Spleen (tissue), 11 donors: ENCODE results near the gene VPS35. TPM values are rescaled to one million over a fixed set of nuclear protein-coding genes. Genes with fewer than 3 reads are reported as not detected.
A peak's percentile ranks its signal among the peaks of the same experiment; 100 is the strongest.
"Not testable (repeated sequence)": the region's sequence is repeated elsewhere in the genome, so short reads cannot be mapped to it uniquely, and the experiment has no call there.

Experiments
- DNase-seq: peaks from one replicate; pipeline ENCODE4 v3.0.0-alpha.2; 2020
- H3K27ac ChIP-seq, 8 donors: fragments of 200-600 bp; sonication (generic) in 7 of 8; 1 replicate in 4 of 8; 2 replicates in 4 of 8; pipeline versions ENCODE4 v1.5.0 to v1.8.0; 2016 to 2021; ENCODE audit warnings: inconsistent platforms in 4 of 8, mild to moderate bottlenecking in 4 of 8, moderate library complexity in 1 of 8
- H3K27me3 ChIP-seq, 7 donors: fragments of 200-600 bp; sonication (generic) in 6 of 7; replicated peaks in 1 of 7; 1 replicate in 4 of 7; 2 replicates in 3 of 7; pipeline versions ENCODE4 v1.5.0 to v1.8.0; 2016 to 2021; ENCODE audit warnings: inconsistent platforms in 3 of 7, mild to moderate bottlenecking in 1 of 7
- H3K36me3 ChIP-seq, 6 donors: fragments of 200-600 bp; sonication (generic) in 5 of 6; 1 replicate in 4 of 6; 2 replicates in 2 of 6; pipeline versions ENCODE4 v1.5.0 to v1.8.0; 2016 to 2021; ENCODE audit warnings: inconsistent platforms in 2 of 6
- H3K4me1 ChIP-seq, 6 donors: fragments of 200-600 bp; sonication (generic) in 5 of 6; 1 replicate in 3 of 6; 2 replicates in 3 of 6; pipeline versions ENCODE4 v1.5.0 to v1.8.0; 2016 to 2021; ENCODE audit warnings: inconsistent platforms in 3 of 6
- H3K4me3 ChIP-seq, 8 donors: fragments of 200-600 bp; sonication (generic) in 7 of 8; 1 replicate in 4 of 8; 2 replicates in 4 of 8; pipeline versions ENCODE4 v1.5.0 to v1.8.0; 2016 to 2021; ENCODE audit warnings: inconsistent platforms in 4 of 8, mild to moderate bottlenecking in 4 of 8, moderate library complexity in 2 of 8
- H3K9me3 ChIP-seq, 8 donors: fragments of 200-600 bp; sonication (generic) in 7 of 8; 1 replicate in 4 of 8; 2 replicates in 4 of 8; pipeline versions ENCODE4 v1.5.0 to v1.8.0; 2016 to 2021; ENCODE audit warnings: inconsistent platforms in 4 of 8
- POLR2A ChIP-seq, 3 donors: fragments of 450-650 bp; IDR thresholded peaks; one replicate each; pipeline ENCODE4 v1.5.1; 2017; ENCODE audit warnings: antibody characterized with exemption in 3 of 3, mild to moderate bottlenecking in 1 of 3
- POLR2AphosphoS5 ChIP-seq, 3 donors: sonication (generic); formaldehyde crosslinking; IDR thresholded peaks; one replicate each; pipeline ENCODE4 v1.5.1; 2017; ENCODE audit warnings: antibody characterized with exemption in 3 of 3
- WGBS, 5 donors: extraction: QIAGEN DNeasy Blood & Tissue Kit in 3 of 5; methylation state at CpG; one replicate each; pipeline versions ENCODE4 v1.1.5 to v1.1.7; 2013 to 2018; 5-methylcytosine and 5-hydroxymethylcytosine counted together
- intact Hi-C: fragments of 100-400 bp; cut with DNase I; formaldehyde crosslinking; loops from one replicate; pipeline ENCODE4 v1.15.0; 2023; ENCODE audit warnings: low total_unique reads
- polyA plus RNA-seq, 3 donors: library from polyadenylated mRNA; stranded (reverse); fragments of 200-250 nt; gene quantifications; one replicate each; pipeline ENCODE4 v1.2.1, GENCODE V29; 2013
- total RNA-seq, 7 donors: library from RNA; depleted of rRNA in 3 of 7; stranded (reverse); fragments of >200 nt in 3 of 7; fragmentation: NEBNext Ultra II Directional in 4 of 7; extraction: Animal tissue kit (Norgen Biotek cat#: 25700) in 4 of 7; gene quantifications; one replicate each; pipeline versions ENCODE4 v1.1.0 to v1.2.1, GENCODE V29; 2016 to 2021
- TF ChIP-seq, protein P1 (sequence below), 11 experiments: fragments of 200-600 bp in 7 of 11; fragments of 450-650 bp in 4 of 11; sonication (generic) in 4 of 11; IDR thresholded peaks in 8 of 11; conservative IDR thresholded peaks in 3 of 11; 1 replicate in 7 of 11; 2 replicates in 4 of 11; pipeline versions ENCODE4 v1.4.0 to v1.8.0; 2016 to 2021; ENCODE audit warnings: antibody characterized with exemption in 11 of 11, inconsistent platforms in 4 of 11, mild to moderate bottlenecking in 1 of 11
- donor health status: healthy with polysubstance abuse.
- donor health status: DM: no; HTN: no; CAD: no; lungs with moderate emphysema.
- donor health status: DM: no; HTN: no; CAD: no.
- donor health status: Bipolar disorder and iron deficiency.
- donor health status: healthy.
- donor health status: DM: no; HTN: no; CAD: no.
- donor health status: DM: yes; HTN: yes; CAD: no.

Gene VPS35
- total and polyA plus RNA-seq, 10 donors, result 18.1 to 111 (median 82.6) TPM

DNA sequence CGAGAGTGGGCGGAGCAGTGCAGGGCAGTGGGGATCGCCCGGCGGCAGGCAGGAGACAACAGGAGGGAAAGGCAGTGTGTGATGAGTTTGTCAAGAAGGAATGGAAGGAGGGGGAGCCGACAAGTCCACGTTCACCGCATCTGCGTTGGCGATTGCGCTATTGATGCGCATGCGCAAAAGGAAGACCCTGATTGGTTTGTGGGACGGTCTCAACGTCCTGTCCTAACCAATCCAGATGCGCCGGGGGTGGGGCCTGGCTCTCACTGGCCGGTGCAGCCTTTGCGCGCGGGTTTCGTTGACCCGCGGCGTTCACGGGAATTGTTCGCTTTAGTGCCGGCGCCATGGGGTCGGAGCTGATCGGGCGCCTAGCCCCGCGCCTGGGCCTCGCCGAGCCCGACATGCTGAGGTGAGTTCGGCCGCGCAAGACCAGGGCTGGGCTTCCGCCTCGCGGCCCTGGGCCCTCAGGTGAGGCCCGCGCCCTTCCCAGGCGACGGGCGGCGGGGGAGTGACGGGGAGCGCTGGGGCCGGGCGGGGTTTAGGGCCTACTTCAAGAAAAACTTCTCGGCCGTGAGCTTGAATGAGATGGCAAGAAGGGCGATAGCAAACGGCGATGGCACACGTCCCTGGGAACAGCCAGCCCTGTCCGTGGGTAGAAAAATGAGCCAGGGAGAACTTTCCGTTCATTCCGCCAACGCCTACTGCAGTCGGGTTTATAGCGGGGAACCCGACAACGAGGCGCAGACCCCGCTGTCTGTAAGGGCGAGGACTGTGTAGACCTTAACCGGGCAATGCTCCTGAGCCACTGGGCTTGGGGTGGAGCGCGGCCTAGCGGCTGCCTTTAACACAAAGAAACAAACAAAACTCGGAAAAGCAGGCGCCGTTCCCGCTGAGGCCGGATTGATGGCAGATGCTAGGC lies 645 bp upstream of the VPS35 start, which contains the start of gene ORC6:
ORC6 (plus strand) TSS at position 295 of the 916 bp plus-strand sequence; CDS start at position 342, 47 bp downstream.
- peaks cover 22 to 76% (median 60%) of the 10 kb centered on the region in 6 donors for H3K4me1 ChIP-seq
- H3K27me3 ChIP-seq, result no peaks in the 10 kb centered on the region
- peak in 1 of 3 donors; percentile 67 for TF ChIP-seq POLR2AphosphoS5 (IDR thresholded peaks at IDR 0.05)
- no peak for TF ChIP-seq POLR2A (IDR thresholded peaks at IDR 0.05)
- TF ChIP-seq, protein P1, sequence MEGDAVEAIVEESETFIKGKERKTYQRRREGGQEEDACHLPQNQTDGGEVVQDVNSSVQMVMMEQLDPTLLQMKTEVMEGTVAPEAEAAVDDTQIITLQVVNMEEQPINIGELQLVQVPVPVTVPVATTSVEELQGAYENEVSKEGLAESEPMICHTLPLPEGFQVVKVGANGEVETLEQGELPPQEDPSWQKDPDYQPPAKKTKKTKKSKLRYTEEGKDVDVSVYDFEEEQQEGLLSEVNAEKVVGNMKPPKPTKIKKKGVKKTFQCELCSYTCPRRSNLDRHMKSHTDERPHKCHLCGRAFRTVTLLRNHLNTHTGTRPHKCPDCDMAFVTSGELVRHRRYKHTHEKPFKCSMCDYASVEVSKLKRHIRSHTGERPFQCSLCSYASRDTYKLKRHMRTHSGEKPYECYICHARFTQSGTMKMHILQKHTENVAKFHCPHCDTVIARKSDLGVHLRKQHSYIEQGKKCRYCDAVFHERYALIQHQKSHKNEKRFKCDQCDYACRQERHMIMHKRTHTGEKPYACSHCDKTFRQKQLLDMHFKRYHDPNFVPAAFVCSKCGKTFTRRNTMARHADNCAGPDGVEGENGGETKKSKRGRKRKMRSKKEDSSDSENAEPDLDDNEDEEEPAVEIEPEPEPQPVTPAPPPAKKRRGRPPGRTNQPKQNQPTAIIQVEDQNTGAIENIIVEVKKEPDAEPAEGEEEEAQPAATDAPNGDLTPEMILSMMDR (IDR thresholded peaks at IDR 0.05 in 8 of 11, conservative IDR thresholded peaks at IDR 0.05 in 3 of 11), result peak in 6 of 11 experiments; percentile 3 to 55 (median 46)
- WGBS, 5 donors, result 0 to 1% (median 1%) methylated on average over 64 to 79 of the region's 79 CpGs
- H3K27ac ChIP-seq, result peak within 1 kb of the TSS; percentile 89 to 99 (median 96)
- H3K36me3 ChIP-seq, result peaks cover 0 to 8% (median 0%) of the 10 kb centered on the region in 6 donors
- peak within 1 kb of the TSS; percentile 74 to 99 (median 94) for H3K4me3 ChIP-seq
- H3K9me3 ChIP-seq, result no peaks in the 10 kb centered on the region
- intact Hi-C loops, result loop anchor here (10.0 kb wide), 2 partner anchors 115 to 135 kb away; no protein-coding TSS in a partner anchor
- DNase-seq, result peak; percentile 99

DNA sequence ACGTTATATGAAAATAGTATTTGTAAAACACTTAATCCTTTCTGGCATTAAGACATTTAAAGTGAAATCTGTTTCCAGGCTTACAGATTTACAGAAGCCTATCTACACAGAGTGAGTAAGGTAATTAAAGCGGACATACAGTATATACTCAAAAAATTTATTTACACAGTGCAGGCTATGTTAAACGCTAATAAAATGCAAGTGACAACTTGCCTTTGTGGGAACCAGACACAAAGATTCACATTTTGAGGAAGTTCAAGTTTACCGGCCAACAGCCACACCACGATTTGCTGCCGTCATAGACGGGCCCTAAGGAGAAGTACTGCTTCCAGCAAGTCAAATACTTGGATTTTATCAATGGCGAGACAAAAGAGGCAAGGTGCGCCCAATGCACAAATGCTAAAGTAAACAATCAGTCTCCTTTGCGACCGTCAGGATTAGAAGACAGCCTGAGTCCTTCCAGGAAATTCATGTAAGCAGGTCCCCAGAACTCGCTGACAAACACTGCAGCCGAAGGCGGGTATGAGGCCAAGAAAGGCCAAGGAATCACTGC lies 801 bp downstream of the VPS35 start:
- Histone ChIP-seq H3K36me3 (peaks cover 0 to 7% (median 0%) of the 10 kb centered on the region in 6 donors), H3K4me3 (peak overlapping the region; percentile 74 to 99 (median 94)), H3K27me3 (no peaks in the 10 kb centered on the region), H3K27ac (peak overlapping the region; percentile 89 to 99 (median 96)), H3K9me3 (no peaks in the 10 kb centered on the region), H3K4me1 (peaks cover 22 to 90% (median 72%) of the 10 kb centered on the region in 6 donors)
- TF ChIP-seq POLR2AphosphoS5 (IDR thresholded peaks at IDR 0.05) (peak in 1 of 3 donors; percentile 72), POLR2A (IDR thresholded peaks at IDR 0.05) (no peak)
- TF ChIP-seq, protein P1 (IDR thresholded peaks at IDR 0.05 in 8 of 11, conservative IDR thresholded peaks at IDR 0.05 in 3 of 11), result no peak
- WGBS, 5 donors, result 3 to 5% (median 4%) methylated on average over 14 of the region's 14 CpGs
- DNase-seq, result peak; percentile 89
- intact Hi-C loops, result loop anchor here (10.0 kb wide), 1 partner anchor 137 kb away; no protein-coding TSS in a partner anchor

DNA sequence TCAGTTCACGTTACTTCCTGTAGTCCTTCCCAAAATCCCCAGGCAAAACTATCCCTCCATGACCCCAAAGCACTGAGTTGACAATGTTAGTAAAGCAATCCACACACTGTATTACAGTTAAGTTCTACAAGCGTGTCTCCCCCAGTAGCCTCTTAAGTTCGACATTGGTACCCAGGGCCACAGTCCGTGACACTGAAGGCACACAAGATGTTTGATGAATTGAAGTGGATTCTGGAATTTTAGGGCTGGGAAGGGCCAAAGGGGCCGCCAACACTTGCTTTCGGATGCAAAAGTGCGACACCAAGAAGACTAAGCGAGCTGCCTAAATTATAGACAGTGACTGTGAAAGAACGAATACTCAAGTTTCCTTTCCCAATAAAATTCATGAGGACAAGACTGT lies 1.5 kb downstream of the VPS35 start:
- Histone ChIP-seq H3K4me1 (peaks cover 22 to 90% (median 74%) of the 10 kb centered on the region in 6 donors), H3K9me3 (no peaks in the 10 kb centered on the region), H3K4me3 (peak overlapping the region in 7 of 8 donors; percentile 74 to 99 (median 93)), H3K27ac (peak overlapping the region in 6 of 8 donors; percentile 89 to 97 (median 94)), H3K27me3 (no peaks in the 10 kb centered on the region), H3K36me3 (peaks cover 0 to 8% (median 0%) of the 10 kb centered on the region in 6 donors)
- 73 to 83% (median 81%) methylated on average over 9 of the region's 9 CpGs for WGBS, 5 donors
- no peak for DNase-seq
- intact Hi-C loops, result loop anchor here (10.0 kb wide), 1 partner anchor 137 kb away; no protein-coding TSS in a partner anchor
- TF ChIP-seq POLR2AphosphoS5 (IDR thresholded peaks at IDR 0.05), result no peak

DNA sequence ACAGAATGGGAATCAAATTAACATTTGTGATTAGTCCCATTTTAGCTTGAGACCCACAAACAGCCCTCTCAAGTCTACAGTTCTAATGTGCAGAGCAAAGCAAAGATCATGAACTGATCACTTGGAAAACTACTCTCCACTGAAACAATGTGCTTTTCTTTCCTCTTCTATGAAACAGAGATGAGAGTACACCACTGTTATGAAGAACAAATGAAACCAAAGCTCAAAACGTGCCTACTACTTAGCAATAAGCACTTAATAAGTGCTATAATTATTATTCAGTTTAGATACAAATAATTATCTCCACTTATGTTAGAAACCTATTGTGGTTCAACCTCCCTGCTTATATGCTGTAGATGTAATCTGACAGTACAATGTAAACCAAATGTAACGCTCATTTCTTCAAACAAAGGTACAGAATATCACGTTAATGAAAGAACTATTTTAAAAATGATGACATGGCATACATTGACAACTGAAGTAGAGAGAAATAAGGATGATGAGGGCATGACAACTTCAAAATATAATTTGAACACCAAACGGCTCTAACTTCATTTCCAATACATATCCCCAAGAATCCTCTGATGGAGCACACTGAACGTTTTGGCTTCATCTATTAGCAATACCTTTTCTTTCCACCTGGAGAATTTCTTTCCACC lies 2.0 kb downstream of the VPS35 start:
- no peaks in the 10 kb centered on the region for H3K9me3 ChIP-seq
- intact Hi-C loops, result loop anchor here (10.0 kb wide), 1 partner anchor 138 kb away; no protein-coding TSS in a partner anchor
- H3K4me3 ChIP-seq, result peak overlapping the region in 3 of 8 donors; percentile 85 to 95 (median 94)
- peak overlapping the region in 3 of 8 donors; percentile 95 to 97 (median 97) for H3K27ac ChIP-seq
- H3K27me3 ChIP-seq, result no peaks in the 10 kb centered on the region
- DNase-seq, result no peak
- 52 to 60% (median 56%) methylated on average over 5 of the region's 5 CpGs for WGBS, 5 donors
- TF ChIP-seq POLR2AphosphoS5 (IDR thresholded peaks at IDR 0.05), result no peak
- TF ChIP-seq, protein P1 (IDR thresholded peaks at IDR 0.05 in 8 of 11, conservative IDR thresholded peaks at IDR 0.05 in 3 of 11), result no peak
- no peak for TF ChIP-seq POLR2A (IDR thresholded peaks at IDR 0.05)
- peaks cover 0 to 14% (median 0%) of the 10 kb centered on the region in 6 donors for H3K36me3 ChIP-seq
- H3K4me1 ChIP-seq, result peaks cover 22 to 89% (median 72%) of the 10 kb centered on the region in 6 donors

DNA sequence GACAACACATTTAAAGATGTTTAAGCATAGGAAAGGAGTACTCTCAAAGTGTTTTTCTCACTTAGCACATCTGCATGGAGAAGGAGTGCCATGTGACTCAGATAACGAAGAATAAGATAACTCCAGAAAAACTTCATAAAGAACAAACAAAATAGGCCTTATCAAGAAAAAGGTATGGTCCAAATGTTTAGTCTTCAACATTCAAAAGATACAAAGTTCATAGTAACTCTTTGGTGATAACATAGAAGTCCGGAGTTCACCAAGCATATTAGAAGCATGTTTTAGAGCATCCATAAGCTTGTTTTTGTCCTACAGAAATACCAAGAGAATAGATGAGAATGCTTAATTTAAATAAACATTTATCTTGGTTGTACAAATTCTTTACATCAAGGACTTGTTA lies 7.1 kb downstream of the VPS35 start:
- H3K36me3 ChIP-seq, result peaks cover 0 to 63% (median 37%) of the 10 kb centered on the region in 6 donors
- intact Hi-C loops, result loop anchor here (10.0 kb wide), 1 partner anchor 143 kb away; no protein-coding TSS in a partner anchor
- 86 to 97% (median 93%) methylated on average over 2 of the region's 2 CpGs for WGBS, 5 donors

DNA sequence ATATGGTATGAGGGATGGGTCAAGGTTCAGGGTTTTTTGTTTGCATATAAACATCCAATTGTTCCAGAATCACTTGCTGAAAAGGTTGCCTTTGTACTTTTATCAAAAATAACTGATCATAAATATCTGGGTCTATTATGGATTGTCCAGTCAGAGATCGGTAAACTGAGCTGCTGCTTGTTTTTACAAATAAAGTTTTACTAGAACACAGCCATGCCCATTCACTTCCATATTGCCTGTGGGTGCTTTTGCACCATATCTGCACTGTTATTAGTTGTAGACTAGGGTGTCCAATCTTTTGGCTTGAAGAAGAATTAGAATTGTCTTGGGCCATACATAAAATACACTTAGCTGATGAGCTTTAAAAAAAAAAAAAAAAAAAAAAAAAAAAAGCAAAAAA lies 11.0 kb downstream of the VPS35 start:
- peaks cover 0 to 99% (median 67%) of the 10 kb centered on the region in 6 donors for H3K36me3 ChIP-seq
- intact Hi-C loops, result loop anchor here (10.0 kb wide), 1 partner anchor 227 kb away; no protein-coding TSS in a partner anchor
- H3K4me1 ChIP-seq, H3K4me3 ChIP-seq, H3K27me3 ChIP-seq, DNase-seq, H3K9me3 ChIP-seq, H3K27ac ChIP-seq: not testable (repeated sequence)
- WGBS, 5 donors, result 94 to 100% (median 95%) methylated on average over 1 of the region's 1 CpG

More for the DNA sequence above, 7.1 kb downstream of the VPS35 start:
- peaks cover 7 to 48% (median 39%) of the 10 kb centered on the region in 6 donors for H3K4me1 ChIP-seq
- not testable (repeated sequence) for H3K27ac ChIP-seq, H3K4me3 ChIP-seq, H3K27me3 ChIP-seq, H3K9me3 ChIP-seq, DNase-seq
